ENCODE measurements around the gene ZNF780B. TPM values are rescaled to one million over a fixed set of nuclear protein-coding genes. Genes with fewer than 3 reads are reported as not detected.

ZNF780B gene
- total RNA-seq, 1 experiment from 2014 or later: 31.9 TPM

GRCh38 chr19:40078377-40078776 is 22.3 kb upstream of the ZNF780B start:
- Histone ChIP-seq H2AFZ (ENCODE audit: low read length) (no peak overlapping the region), H3K56ac (ENCODE audit: insufficient read length, low read depth, low read length) (no peak overlapping the region), H3K23ac (ENCODE audit: insufficient read length, low read depth, low read length) (no peak overlapping the region), H2BK5ac (ENCODE audit: insufficient read length, low read length) (no peak overlapping the region), H2BK12ac (ENCODE audit: insufficient read length, low read depth, low read length) (no peak overlapping the region), H2AK5ac (ENCODE audit: insufficient read length, low read length) (no peak overlapping the region), H3K4me2 (ENCODE audit: insufficient read depth, insufficient read length, low read length) (no peak overlapping the region), H4K91ac (ENCODE audit: insufficient read length, low read depth, low read length) (no peak overlapping the region), H3K79me1 (ENCODE audit: insufficient read depth, low read depth, low read length, poor library complexity, severe bottlenecking) (no peaks in the 10 kb centered on the region), H3K27ac (ENCODE audit: insufficient read length, low read depth, low read length) (no peak overlapping the region), H3K4ac (ENCODE audit: low read depth, low read length) (no peak overlapping the region), H4K8ac (replicated peaks; ENCODE audit: insufficient read length, low read depth, low read length) (no peak overlapping the region), H3K79me2 (ENCODE audit: insufficient read depth, low read length) (no peaks in the 10 kb centered on the region), H3K27me3 (ENCODE audit: insufficient read depth, low read length) (no peaks in the 10 kb centered on the region), H3K18ac (ENCODE audit: insufficient read length, low read depth, low read length) (no peak overlapping the region), H3K4me1 (ENCODE audit: insufficient read depth, low read length) (no peaks in the 10 kb centered on the region), H4K5ac (ENCODE audit: insufficient read length, low read depth, low read length) (no peak overlapping the region), H3K9me3 (ENCODE audit: control insufficient read depth, low read depth, low read length) (peaks cover 22% of the 10 kb centered on the region), H4K20me1 (ENCODE audit: control insufficient read depth, insufficient read depth, insufficient read length) (no peaks in the 10 kb centered on the region), H2BK15ac (ENCODE audit: low read depth, low read length) (no peak overlapping the region), H3K14ac (ENCODE audit: insufficient read depth, low read length) (no peak overlapping the region), H2BK120ac (ENCODE audit: low read depth, low read length, poor library complexity, severe bottlenecking) (no peak overlapping the region), H3T11ph (ENCODE audit: low read length) (no peak overlapping the region), H2BK20ac (ENCODE audit: low read depth, low read length, poor library complexity, severe bottlenecking) (no peak overlapping the region), H3K23me2 (ENCODE audit: insufficient read length, low read depth, low read length, poor library complexity, severe bottlenecking) (no peaks in the 10 kb centered on the region), H3K9ac (ENCODE audit: extremely low read depth, insufficient read length, low read length) (no peak overlapping the region)
- Mint-ChIP-seq H3K4me1 (no peaks in the 10 kb centered on the region), H3K36me3 (ENCODE audit: insufficient read depth in 1 of 3, low read depth in 3 of 3) (peaks cover 93 to 100% (median 97%) of the 10 kb centered on the region in 3 experiments), H3K9me3 (peaks cover 63 to 70% of the 10 kb centered on the region in 2 experiments), H3K4me3 (no peak overlapping the region), H3K27ac (no peak overlapping the region), H3K27me3 (ENCODE audit: low read depth) (no peaks in the 10 kb centered on the region)
- no CpG with 5 or more reads among the region's 1 CpG for WGBS (ENCODE audit: extremely low coverage, insufficient read length, low lambda C conversion rate)
- TF ChIP-seq CTCF (conservative IDR thresholded peaks at IDR 0.05): no peak
- DNase-seq: no peak
